Activated gamma-delta T cell treated with anti-CD3 and anti-CD28 coated beads, Interleukin-2, amount 50 U/mL, for 16 hours (primary cell): ENCODE data around the gene TMEM253.
A peak's percentile ranks its signal among the peaks of the same experiment; 100 is the strongest.

ENCODE experiments used
- DNase-seq: peaks from one replicate; pipeline ENCODE4 v3.0.0-alpha.2; 2020; ENCODE audit warnings: low read depth

Gene TMEM253

DNA sequence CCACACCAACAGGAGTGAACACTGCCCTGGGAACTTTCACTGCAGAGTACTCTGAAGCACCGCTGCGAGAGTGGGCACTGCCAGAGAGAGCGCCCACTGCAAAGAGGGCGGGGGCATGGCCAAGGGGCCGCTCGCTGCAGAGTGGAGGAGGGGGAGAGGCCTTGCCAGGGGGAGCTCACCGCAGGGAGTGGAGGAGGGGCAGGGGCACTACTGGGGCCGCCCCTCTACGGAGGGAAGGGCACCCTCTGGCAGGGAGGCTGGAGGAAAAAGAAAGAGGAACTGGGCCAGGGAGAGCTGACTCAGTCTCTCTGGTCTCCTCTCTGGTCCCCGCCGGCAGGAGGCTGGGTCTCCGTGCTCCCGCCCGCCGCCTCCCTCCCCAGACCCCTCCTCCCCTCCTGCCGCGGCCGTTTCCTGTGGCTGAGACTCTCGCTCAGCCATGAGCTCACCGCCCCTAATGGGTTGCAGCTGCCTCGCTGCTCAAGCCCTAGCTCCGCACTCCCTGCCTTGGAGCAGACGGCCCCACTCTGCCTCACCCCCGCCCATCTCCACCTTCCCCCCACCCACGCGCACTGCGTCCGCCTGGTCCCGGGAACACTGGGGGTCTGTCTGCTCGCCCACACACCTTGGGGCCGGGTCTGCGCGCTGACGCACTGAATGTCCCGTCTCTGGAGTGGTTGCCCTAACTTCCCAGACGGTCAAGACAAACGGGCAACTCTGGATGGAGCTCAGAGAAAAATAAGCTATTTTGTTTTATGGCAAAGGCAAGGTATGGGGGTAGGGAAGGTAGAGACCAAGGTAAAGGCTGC lies 29.4 kb upstream of the TMEM253 start:
- DNase-seq = no peak

GRCh38 chr14:21072031-21072473 lies 28.8 kb upstream of the TMEM253 start:
- DNase-seq = no peak

DNA sequence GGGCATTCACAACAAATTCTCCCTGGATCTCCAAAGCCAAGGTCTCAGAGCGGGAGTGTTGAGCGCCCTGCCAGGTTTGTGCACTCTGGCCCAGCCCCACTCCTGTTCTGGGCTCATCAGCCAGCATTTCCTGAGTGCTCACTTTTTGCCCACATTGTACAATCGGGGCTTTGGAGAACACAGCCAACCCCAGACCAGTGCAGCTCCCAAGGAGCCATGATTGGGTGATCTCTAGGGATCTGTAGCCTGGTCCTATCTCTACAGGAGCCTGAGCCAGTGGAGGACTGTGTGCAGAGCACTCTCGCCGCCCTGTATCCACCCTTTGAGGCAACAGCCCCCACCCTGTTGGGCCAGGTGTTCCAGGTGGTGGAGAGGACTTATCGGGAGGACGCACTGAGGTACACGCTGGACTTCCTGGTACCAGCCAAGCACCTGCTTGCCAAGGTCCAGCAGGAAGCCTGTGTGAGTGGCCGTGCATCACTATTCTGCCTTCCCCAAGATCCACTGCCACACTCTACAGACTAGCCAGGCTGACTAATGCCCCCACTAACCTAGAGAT lies 28.0 kb upstream of the TMEM253 start:
- DNase-seq = no peak

GRCh38 chr14:21073921-21074320 lies 26.9 kb upstream of the TMEM253 start:
- no peak for DNase-seq

- DNase-seq = no peak
Observed at GRCh38 chr14:21074398-21075272, 26.2 kb upstream of the TMEM253 start.

GRCh38 chr14:21075719-21076437 lies 25.0 kb upstream of the TMEM253 start:
- no peak for DNase-seq

DNA sequence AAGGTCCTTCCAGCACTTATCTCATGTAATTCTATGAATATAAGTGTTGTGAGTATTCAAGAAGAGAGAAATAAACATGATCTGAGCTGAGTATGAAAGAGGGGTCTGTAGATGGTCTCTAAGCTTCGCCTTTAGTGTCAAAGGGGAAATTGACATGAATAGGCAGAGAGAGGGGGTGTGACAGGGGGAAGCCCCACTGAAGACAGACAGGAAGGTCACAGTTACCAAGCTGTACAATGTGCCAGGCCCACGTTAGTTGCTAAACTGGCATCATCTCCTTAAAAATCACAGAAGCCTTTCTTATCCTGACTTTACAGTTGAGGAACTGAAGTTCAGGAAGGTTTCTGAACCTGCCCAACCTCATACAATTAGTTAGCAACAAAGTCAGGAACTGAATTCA lies 23.2 kb upstream of the TMEM253 start:
- no peak for DNase-seq

DNA sequence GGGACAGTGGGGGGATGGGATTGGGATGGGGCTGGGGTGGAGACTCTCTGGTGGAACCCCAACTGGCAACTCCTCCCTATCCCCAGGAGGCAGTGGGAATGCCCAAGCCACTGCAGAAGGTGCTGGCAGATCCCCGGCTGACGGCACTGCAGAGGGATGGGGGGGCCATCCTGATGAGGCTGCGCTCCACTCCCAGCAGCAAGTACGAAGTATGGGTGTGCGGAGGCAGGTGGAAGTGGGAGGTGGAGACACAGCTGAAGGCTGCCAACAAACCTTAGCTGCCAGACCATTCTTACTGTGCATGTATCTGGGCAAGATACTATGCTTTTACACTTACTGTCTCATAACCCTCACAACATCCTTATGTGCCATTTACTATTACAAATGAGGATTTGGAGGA lies 22.6 kb upstream of the TMEM253 start:
- DNase-seq = no peak

GRCh38 chr14:21078726-21079125 lies 22.1 kb upstream of the TMEM253 start:
- no peak for DNase-seq

DNA sequence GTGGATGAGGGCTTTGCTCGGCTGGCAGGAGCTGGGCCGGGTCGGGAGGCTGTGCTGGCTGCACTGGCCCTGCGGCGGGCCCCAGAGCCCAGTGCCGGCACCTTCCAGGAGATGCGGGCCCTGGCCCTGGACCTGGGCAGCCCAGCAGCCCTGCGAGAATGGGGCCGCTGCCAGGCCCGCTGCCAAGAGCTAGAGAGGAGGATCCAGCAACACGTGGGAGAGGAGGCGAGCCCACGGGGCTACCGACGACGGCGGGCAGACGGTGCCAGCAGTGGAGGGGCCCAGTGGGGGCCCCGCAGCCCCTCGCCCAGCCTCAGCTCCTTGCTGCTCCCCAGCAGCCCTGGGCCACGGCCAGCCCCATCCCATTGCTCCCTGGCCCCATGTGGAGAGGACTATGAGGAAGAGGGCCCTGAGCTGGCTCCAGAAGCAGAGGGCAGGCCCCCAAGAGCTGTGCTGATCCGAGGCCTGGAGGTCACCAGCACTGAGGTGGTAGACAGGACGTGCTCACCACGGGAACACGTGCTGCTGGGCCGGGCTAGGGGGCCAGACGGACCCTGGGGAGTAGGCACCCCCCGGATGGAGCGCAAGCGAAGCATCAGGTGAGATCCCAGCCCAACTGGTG lies 19.2 kb upstream of the TMEM253 start:
- no peak for DNase-seq

DNA sequence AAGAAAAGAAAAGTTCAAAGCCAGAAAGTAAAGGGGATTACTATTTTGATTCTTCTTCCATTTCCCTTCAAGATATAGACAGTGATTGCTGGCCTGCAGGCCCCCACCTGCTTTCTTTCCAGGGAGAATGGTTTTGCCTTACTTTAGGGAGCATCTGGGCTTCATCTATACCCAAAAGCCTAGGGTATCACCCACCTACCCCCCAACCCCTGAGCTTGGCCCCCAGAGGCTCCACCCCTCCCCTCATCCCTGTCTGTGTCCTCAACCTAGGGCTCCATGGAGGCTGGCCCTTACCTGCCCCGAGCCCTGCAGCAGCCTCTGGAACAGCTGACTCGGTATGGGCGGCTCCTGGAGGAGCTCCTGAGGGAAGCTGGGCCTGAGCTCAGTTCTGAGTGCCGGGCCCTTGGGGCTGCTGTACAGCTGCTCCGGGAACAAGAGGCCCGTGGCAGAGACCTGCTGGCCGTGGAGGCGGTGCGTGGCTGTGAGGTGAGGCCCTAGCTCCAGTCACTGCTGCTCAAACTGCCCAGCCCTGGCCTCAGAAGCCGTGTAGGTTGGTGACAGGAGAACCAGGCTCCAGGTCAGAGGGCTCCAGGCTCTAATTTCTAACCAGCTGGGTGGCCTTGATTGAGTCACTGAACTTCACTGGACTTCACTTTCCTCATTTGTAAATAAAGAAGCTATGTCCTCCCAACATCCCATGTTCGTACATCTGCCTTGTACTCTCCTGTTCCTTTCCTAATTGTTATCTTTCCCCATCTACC lies 17.1 kb upstream of the TMEM253 start:
- DNase-seq = no peak

DNA sequence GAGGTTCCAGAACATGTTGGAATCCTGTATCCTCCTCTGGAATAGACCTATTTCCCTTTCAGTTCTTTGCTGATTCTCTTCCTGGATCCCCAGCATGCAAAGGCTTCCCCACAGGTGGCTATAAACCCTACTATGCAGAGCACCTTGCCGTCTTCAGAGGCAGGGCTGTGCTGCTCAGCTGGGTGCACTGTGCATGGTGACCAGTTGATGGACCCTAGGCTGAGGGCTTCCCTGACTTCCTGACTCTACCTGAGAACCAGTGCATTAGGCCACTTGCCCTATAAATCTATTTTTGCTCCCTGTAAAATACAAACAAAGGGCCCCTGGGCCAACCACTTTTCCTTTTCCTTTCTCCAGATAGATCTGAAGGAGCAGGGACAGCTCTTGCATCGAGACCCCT lies 16.5 kb upstream of the TMEM253 start:
- no peak for DNase-seq

- DNase-seq = no peak
Observed at GRCh38 chr14:21084998-21085853, 15.6 kb upstream of the TMEM253 start.

DNA sequence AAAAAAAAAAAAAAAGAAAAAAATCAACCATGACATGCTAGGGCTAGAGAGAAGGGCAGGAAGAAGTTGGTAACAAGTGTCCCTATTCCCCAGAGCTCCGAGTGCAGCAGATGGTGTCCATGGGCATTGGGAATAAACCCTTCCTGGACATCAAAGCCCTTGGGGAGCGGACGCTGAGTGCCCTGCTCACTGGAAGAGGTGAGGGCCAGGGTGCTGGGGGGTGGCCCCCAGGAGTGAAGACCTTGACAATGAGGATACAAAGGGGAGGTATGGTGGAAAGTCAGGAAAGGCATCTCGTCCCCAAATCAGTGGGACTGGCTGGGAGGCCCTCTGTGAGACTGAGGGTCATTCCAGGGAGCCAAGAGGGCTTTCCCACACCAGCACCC lies 14.0 kb upstream of the TMEM253 start:
- no peak for DNase-seq

DNA sequence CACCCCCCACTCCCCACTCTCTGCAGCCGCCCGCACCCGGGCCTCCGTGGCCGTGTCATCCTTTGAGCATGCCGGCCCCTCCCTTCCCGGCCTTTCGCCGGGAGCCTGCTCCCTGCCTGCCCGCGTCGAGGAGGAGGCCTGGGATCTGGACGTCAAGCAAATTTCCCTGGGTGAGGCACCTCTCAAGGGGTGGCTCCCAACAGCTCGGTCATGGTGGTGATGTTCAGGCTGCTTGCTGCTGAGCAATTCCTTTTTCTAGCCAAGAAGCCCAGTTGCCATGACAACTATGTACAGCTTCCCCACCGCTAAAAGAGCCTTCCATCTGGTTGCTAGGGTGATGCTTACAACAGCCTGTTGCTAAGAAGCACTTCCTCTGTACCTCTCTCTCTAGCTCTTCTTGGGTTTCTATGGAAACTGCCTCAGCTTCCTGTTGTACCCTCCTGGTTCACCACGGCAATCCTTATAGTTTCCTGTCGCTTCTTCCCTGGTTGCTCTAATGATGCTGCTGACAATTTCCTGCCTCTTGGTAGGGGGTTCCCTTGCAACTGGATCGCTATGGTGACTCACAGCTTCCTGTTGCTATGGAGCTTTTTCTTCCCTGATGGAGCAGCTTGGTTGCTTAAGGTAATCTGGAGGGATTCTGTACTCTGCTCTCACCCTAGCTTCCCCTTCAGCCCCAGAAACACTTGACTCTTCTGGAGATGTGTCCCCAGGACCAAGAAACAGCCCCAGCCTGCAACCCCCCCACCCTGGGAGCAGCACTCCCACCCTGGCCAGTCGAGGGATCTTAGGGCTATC lies 13.4 kb upstream of the TMEM253 start:
- peak; percentile 54 for DNase-seq

- no peak for DNase-seq
Observed at GRCh38 chr14:21088687-21089086, 12.2 kb upstream of the TMEM253 start.

DNA sequence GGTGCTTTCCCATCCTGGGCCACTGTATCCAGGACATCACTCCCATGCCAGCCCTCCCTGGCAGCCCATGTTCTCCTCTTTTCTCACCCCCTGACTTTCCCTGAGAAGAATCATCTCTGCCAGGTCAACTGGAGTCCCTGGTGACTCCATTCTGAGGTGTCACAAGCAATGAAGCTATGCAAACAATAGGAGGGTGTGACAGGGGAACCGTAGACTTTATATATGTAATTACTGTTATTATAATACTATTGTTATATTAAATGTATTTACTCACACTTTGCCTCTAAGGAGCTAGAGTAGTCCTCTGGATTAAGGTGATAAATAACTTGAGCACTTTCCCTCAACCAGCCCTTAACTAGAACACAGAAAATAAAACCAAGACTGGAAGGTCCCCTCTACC lies 11.6 kb upstream of the TMEM253 start:
- DNase-seq = no peak

DNA sequence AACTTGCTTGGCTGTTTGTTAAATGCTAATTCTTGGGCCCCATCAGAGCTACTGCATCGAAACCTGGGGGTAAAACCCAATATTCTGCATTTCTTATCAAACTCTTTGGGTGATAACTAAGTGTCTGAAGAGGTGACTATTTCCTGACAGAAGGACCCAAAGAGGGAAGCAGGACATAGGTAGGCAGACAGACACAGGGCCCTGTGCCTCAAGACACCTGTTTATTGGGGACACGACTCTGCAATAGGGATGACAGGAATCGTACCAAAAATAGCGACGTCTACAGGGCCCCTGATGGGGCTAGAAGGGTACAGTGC lies 11.0 kb upstream of the TMEM253 start:
- DNase-seq = no peak

DNA sequence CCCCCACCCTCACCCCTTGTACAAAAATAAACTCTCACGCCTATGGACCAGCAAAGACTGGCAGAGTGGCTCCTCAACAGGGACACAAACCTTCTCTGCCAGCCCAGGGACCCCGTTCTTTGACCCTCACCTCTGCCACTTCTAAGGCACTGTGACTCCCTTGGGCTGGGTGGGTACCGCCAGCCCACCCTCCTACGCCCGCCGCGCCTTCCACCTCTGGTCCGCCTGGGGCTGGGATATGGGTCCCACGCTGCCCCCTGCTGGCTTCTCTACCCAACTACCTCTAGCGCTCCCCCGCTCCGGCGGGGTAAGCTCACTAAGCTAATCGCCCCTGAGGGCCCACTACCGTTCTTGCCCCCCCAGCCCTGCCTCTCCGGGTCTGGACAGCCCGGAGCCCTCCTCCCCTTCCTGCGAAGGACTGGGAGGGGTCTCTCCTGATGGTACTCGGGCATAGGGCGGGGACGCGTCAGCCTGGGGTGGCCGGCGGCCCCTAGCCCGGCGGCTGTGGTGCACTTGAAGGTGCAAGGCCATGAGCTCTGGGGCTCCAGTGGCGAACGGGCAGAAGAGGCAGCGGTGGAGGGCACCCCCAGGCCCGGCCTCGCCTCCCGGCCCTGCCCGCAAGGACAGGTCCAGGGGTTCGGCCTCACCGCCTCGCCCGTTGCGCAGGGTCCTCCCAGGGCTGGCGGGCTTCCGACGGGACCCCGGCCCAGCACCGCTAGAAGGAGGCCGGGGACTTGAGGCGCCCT lies 10.5 kb upstream of the TMEM253 start:
- DNase-seq = no peak
